Measurements from ENCODE around the gene TTLL11. TPM values are rescaled to one million over a fixed set of nuclear protein-coding genes. Genes with fewer than 3 reads are reported as not detected.

TTLL11 gene
- total RNA-seq, 1 experiment from 2014 or later: 2.3 TPM

- Histone ChIP-seq H3F3A (ENCODE audit: insufficient read depth, low read depth) (no peaks in the 10 kb centered on the region), H3K27me3 (ENCODE audit: insufficient read depth, low read depth) (no peaks in the 10 kb centered on the region), H3K79me2 (ENCODE audit: low read depth) (no peaks in the 10 kb centered on the region), H3K4me3 (no peak overlapping the region), H3K36me3 (ENCODE audit: low read depth) (peaks cover 11% of the 10 kb centered on the region; the same call in 1 of the 2 replicates), H3K4me1 (replicated peaks; ENCODE audit: insufficient read depth) (no peaks in the 10 kb centered on the region), H2AFZ (no peak overlapping the region), H3K9me3 (ENCODE audit: insufficient read depth, low read depth) (0 out of 2 replicates have a peak, but pooled peaks cover 4% of the 10 kb centered on the region), H3K4me2 (no peak overlapping the region), H3K27ac (no peak overlapping the region), H3K9me2 (ENCODE audit: insufficient read depth) (no peaks in the 10 kb centered on the region), H4K20me1 (ENCODE audit: insufficient read depth) (no peaks in the 10 kb centered on the region)
- ChIA-PET CTCF (no interaction called here), POLR2A (ENCODE audit: unreplicated experiment) (no interaction called here)
- no peak for TF ChIP-seq EZH2 (IDR thresholded peaks at IDR 0.05; ENCODE audit: low read depth)
- TF ChIP-seq, protein P1, sequence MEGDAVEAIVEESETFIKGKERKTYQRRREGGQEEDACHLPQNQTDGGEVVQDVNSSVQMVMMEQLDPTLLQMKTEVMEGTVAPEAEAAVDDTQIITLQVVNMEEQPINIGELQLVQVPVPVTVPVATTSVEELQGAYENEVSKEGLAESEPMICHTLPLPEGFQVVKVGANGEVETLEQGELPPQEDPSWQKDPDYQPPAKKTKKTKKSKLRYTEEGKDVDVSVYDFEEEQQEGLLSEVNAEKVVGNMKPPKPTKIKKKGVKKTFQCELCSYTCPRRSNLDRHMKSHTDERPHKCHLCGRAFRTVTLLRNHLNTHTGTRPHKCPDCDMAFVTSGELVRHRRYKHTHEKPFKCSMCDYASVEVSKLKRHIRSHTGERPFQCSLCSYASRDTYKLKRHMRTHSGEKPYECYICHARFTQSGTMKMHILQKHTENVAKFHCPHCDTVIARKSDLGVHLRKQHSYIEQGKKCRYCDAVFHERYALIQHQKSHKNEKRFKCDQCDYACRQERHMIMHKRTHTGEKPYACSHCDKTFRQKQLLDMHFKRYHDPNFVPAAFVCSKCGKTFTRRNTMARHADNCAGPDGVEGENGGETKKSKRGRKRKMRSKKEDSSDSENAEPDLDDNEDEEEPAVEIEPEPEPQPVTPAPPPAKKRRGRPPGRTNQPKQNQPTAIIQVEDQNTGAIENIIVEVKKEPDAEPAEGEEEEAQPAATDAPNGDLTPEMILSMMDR (conservative IDR thresholded peaks at IDR 0.05): no peak
- BruUV-seq (replicated peaks): no TSS peak
- no peak for DNase-seq
- intact Hi-C loops (cut with micrococcal nuclease; ENCODE audit: unreplicated experiment): no loop called here
Observed at GRCh38 chr9:121776739-121777637, 316.1 kb downstream of the TTLL11 start.

DNA sequence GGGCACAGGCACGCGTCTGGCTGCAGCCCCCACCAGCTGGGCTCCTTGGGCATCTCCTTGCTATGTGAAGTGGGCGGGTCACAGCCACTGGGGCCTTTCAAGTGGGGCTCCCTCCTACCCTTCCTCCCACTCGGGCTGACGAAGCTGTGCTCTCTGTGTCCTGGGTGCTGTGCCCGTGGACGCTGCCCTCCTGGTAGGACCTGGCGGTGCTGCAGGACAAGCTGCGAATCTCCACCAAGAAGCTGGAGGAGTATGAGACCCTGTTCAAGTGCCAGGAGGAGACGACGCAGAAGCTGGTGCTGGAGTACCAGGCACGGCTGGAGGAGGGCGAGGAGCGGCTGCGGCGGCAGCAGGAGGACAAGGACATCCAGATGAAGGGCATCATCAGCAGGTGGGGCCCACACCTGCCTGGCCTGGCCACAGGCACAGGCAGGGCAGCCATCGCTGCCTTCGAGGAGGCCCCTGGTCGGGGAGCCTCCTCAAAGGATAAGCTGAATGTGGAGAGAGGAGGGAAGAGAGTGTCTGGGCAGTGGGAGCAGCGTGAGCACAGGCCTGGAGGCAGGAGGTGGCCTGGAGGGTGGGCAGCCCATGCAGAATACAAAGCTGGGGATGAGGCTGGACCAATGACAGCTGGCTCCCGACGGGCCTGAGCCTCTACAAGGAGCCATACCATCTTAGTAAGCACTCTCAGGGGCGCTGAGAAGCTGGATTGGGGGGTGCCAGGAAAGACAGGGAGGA, 316.9 kb downstream of the TTLL11 start:
- ChIA-PET CTCF (no interaction called here), POLR2A (ENCODE audit: unreplicated experiment) (no interaction called here)
- Histone ChIP-seq H3K4me2 (no peak overlapping the region), H3K4me1 (replicated peaks; ENCODE audit: insufficient read depth) (no peaks in the 10 kb centered on the region), H3K9me2 (ENCODE audit: insufficient read depth) (no peaks in the 10 kb centered on the region), H3K36me3 (ENCODE audit: low read depth) (peaks cover 11% of the 10 kb centered on the region; the same call in 1 of the 2 replicates), H3K79me2 (ENCODE audit: low read depth) (no peaks in the 10 kb centered on the region), H3K27ac (no peak overlapping the region), H3F3A (ENCODE audit: insufficient read depth, low read depth) (no peaks in the 10 kb centered on the region), H3K27me3 (ENCODE audit: insufficient read depth, low read depth) (no peaks in the 10 kb centered on the region), H3K4me3 (no peak overlapping the region), H3K9me3 (ENCODE audit: insufficient read depth, low read depth) (0 out of 2 replicates have a peak, but pooled peaks cover 4% of the 10 kb centered on the region), H4K20me1 (ENCODE audit: insufficient read depth) (no peaks in the 10 kb centered on the region), H2AFZ (no peak overlapping the region)
- BruUV-seq (replicated peaks): no TSS peak
- no peak for DNase-seq
- TF ChIP-seq, protein P1 (conservative IDR thresholded peaks at IDR 0.05): no peak
- TF ChIP-seq EZH2 (IDR thresholded peaks at IDR 0.05; ENCODE audit: low read depth): no peak
- intact Hi-C loops (cut with micrococcal nuclease; ENCODE audit: unreplicated experiment): no loop called here

DNA sequence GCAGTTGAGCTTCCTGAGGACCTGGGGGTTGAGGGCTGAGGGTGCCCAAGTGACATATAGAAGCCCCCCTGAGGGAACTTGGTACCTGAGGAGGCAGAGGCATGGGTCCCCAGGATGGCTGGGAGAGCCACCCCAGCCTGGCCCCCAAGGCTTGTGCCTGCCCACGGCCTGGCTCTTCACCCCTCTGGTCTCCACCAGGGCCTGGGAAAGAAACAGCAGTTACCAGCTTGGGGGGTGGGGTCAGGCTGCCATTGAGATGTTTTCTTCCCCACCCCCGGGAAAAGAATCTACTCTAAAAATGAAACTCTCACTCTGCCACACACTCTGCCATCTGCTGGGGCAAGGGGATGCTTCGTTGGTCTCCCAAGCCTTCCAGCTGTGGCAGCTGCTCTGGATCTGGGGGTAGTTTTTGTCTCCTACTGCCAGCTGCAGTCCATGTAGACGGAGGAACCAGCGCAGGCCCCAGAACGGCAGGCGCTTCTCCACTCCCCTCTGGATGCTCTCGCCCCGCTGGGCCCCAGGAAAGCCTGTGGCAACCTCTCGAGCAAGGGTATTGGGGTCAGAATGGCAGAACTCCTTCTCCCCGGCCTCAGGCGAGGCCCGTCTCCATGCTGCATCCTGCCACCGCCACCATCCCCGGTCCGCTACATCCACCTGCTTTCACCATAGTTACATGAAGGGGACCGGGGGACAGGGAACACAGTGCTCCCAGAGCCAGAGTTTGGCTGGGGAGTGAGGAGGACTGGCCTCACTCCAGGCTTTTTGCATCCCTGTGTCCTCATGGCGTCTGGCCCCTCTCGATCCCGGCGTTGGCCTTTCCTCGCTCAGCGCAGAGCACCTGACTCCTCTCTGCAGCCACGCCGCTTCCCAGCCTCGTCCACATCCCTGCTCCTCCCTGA, 318.1 kb downstream of the TTLL11 start:
- Histone ChIP-seq H2AFZ (no peak overlapping the region), H3K79me2 (ENCODE audit: low read depth) (no peaks in the 10 kb centered on the region), H3F3A (ENCODE audit: insufficient read depth, low read depth) (no peaks in the 10 kb centered on the region), H3K27me3 (ENCODE audit: insufficient read depth, low read depth) (no peaks in the 10 kb centered on the region), H3K4me1 (replicated peaks; ENCODE audit: insufficient read depth) (no peaks in the 10 kb centered on the region), H3K4me2 (no peak overlapping the region), H3K9me3 (ENCODE audit: insufficient read depth, low read depth) (0 out of 2 replicates have a peak, but pooled peaks cover 4% of the 10 kb centered on the region), H3K4me3 (no peak overlapping the region), H3K27ac (no peak overlapping the region), H3K36me3 (ENCODE audit: low read depth) (peaks cover 11% of the 10 kb centered on the region; the same call in 1 of the 2 replicates), H3K9me2 (ENCODE audit: insufficient read depth) (no peaks in the 10 kb centered on the region), H4K20me1 (ENCODE audit: insufficient read depth) (no peaks in the 10 kb centered on the region)
- TF ChIP-seq, protein P1 (conservative IDR thresholded peaks at IDR 0.05): no peak
- no peak for TF ChIP-seq EZH2 (IDR thresholded peaks at IDR 0.05; ENCODE audit: low read depth)
- ChIA-PET CTCF (no interaction called here), POLR2A (ENCODE audit: unreplicated experiment) (interaction anchor here (0.6 kb wide), 1 partner anchor 776 kb away, joined by 4 read pairs; no protein-coding TSS in a partner anchor)
- no peak for DNase-seq
- intact Hi-C loops (cut with micrococcal nuclease; ENCODE audit: unreplicated experiment): no loop called here
- no TSS peak for BruUV-seq (replicated peaks)

Data from PC-9 (cell line).